ENCODE results near the gene OLFM1.

Gene OLFM1

DNA sequence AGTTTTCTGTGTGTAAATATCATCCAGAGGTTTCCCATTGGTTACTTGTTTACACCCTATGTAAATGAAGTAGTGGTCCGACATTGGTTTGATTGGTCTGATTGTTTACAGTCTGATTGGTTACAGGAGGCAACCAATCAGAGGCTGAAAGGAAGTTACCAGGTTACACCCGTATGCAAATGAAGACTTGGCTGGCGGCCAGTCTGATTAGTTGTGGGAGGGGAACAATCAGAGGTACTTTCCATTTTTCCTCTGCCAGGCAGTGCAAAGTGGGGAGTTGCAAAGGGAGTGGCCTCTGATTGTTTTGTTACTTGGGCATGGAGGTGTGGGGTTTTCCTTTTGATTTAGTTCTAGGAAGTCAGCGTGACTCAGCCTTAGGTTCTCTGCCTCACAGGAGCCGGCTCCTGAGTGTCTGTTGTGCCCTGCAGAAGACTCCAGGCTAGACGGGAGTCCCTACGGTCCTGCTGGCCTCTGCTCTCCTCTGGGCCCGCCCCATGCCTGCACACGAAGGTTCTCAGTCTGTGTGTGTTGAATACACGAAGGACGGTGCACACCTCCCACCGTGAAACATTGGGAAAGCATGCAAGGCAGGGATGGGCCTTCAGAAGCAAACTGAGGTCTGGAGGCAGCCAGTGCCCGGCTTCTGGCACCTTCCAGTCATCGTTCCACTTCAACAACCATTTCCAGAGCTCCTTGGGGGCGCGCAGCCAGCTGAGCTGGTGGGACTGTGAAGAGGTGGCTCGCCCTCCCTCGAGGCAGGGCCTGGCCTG is 42.9 kb downstream of the OLFM1 start:
- TF ChIP-seq, protein P1, sequence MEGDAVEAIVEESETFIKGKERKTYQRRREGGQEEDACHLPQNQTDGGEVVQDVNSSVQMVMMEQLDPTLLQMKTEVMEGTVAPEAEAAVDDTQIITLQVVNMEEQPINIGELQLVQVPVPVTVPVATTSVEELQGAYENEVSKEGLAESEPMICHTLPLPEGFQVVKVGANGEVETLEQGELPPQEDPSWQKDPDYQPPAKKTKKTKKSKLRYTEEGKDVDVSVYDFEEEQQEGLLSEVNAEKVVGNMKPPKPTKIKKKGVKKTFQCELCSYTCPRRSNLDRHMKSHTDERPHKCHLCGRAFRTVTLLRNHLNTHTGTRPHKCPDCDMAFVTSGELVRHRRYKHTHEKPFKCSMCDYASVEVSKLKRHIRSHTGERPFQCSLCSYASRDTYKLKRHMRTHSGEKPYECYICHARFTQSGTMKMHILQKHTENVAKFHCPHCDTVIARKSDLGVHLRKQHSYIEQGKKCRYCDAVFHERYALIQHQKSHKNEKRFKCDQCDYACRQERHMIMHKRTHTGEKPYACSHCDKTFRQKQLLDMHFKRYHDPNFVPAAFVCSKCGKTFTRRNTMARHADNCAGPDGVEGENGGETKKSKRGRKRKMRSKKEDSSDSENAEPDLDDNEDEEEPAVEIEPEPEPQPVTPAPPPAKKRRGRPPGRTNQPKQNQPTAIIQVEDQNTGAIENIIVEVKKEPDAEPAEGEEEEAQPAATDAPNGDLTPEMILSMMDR (conservative IDR thresholded peaks at IDR 0.05; ENCODE audit: low read length): no peak
- DNase-seq (ENCODE audit: low read depth): no peak
- H3K4me3 ChIP-seq (ENCODE audit: low read length): no peak overlapping the region

DNA sequence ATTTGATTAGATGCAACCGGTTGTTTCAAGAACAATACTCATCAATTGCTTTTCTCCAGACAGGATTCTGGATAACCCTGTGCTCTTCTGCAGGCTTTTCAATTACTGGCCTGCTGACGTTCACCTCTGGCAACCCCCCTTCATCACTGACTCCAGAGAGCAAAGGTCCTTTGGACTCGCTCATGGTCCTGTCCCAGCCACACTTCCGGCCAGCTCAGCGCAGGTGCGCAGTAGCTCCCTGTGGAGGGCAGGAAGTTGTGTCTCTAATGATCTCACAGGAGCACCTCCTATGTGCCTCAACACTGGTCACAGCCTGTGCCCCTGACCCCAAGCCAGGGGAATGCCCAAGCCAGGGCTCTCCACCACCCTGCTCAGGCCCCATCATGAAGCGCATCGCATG is 44.0 kb downstream of the OLFM1 start:
- TF ChIP-seq, protein P1 (conservative IDR thresholded peaks at IDR 0.05; ENCODE audit: low read length): no peak
- no peak for DNase-seq (ENCODE audit: low read depth)
- H3K4me3 ChIP-seq (ENCODE audit: low read length): no peak overlapping the region

DNA sequence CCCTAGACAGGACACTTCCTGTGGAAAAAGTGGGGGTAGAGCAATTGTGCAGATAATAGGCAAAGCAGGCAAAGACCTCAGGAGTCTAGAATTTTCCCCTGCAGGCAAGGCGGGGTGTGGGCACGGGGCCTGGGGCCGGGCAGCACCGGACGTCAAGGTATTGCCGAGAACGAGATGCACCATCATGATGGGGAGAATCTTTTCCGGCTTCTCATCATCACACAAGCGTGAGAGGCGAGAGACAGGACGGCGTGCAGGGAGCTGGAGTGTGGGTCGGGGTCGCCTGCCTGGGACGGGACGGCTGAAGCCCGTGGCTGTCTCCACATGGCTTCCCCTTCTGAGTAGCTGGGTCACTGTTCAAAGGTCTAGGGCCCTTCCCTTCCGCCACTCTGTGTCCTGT is 44.5 kb downstream of the OLFM1 start:
- DNase-seq (ENCODE audit: low read depth): no peak
- TF ChIP-seq, protein P1 (conservative IDR thresholded peaks at IDR 0.05; ENCODE audit: low read length): no peak
- H3K4me3 ChIP-seq (ENCODE audit: low read length): no peak overlapping the region

DNA sequence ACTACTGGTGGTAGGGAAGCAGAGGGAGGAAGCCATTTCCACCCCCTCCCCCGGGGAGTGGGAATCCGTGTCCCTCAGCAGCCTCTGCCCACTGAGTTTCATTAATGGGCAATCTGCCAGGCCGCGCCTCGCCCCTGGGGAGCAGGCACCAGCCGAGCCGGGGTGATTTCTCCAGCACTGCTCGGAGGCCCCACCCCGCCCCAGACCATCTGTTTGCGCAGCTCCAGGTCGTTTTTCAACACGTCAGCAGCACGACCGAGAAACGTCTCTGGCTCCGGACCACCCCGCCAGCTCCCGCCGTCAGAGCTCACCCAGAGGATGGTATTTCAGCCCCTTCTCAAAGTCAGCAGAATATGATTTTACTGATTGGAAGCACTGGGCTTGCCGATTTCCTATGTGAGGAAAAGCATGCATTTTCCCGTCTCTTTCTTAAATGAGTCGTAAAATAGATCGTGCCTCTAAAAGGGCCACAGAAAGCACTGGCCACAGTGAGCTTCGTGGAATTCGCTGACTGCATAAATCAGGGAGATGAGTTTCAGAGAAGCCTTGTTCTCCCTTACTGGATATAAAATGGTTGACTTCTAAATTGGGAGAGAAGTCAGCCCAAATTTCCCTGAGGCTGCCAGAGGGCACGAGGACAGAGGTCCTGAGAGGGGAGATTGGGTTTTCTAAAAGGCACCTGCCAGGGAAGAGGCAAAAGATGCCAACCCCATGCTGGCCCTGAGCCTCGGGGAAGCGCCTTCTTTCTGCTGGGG is 47.0 kb downstream of the OLFM1 start:
- no peak overlapping the region for H3K4me3 ChIP-seq (ENCODE audit: low read length)
- TF ChIP-seq, protein P1 (conservative IDR thresholded peaks at IDR 0.05; ENCODE audit: low read length): no peak
- DNase-seq (ENCODE audit: low read depth): no peak

DNA sequence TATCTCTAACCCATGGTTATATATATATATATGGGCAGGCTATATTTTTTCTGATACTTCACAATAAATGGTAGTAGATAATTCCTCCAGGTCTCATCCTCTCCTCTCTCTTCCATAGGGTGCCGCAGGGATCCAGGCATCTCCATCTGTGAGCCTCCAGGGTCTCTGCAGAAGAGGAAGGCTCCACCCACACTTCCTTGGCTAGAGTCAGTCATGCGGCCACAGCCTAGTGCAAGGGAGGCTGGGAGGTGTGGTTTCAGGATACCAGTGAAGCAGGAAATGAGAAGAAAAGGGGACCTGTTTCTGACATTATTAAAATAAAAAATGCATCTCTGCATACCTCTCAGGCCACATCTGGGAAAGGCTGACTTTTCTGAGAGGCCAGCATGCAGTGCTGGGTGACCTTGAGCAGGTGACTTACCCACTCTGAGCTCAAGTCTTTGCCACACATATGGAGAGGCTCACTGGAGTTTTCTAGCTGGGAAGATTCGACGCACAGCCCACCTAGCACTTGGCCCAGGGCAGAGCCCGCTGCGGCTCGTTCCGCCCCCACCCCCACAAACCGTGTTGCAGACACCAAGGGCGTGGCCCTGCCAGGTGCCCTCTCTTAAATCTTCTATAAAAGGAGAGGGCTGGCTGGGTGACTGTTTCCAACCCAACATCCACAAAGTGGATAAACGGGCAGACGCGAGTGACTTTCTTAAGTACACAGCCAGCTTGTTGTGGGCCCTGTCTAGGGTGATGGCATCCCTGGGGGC is 47.9 kb downstream of the OLFM1 start:
- TF ChIP-seq, protein P1 (conservative IDR thresholded peaks at IDR 0.05; ENCODE audit: low read length): no peak
- DNase-seq (ENCODE audit: low read depth): no peak
- H3K4me3 ChIP-seq (ENCODE audit: low read length): no peak overlapping the region

DNA sequence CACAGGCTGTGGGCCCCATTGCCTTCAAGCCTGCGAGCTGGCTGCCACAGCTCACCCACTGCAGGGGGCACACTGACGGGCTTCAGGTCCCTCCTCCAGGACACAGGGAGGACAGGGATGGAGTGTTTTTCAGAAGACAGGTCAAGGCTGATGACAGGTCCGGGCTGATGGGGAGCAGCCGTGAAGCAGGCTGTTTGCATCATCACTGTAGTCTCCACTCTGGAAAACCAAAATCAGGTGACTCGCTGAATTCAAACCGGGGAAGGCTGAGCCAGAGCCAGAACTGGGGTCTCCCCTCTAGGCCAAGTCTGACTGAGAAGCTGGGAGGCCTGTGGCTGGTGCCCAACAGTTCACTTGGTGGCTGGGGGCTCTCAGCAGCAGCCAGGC is 48.5 kb downstream of the OLFM1 start:
- DNase-seq (ENCODE audit: low read depth): no peak
- no peak overlapping the region for H3K4me3 ChIP-seq (ENCODE audit: low read length)
- TF ChIP-seq, protein P1 (conservative IDR thresholded peaks at IDR 0.05; ENCODE audit: low read length): no peak

Measured in AG10803 (cell line).